Right renal pelvis (tissue), 4 donors: Measurements from ENCODE around the gene RELA. TPM values are rescaled to one million over a fixed set of nuclear protein-coding genes. Genes with fewer than 3 reads are reported as not detected.
"Not testable (repeated sequence)": the region's sequence is repeated elsewhere in the genome, so short reads cannot be mapped to it uniquely, and the experiment has no call there.

Experiments used
- DNase-seq, 4 donors: peaks; one replicate each; pipeline ENCODE4 v3.0.0-alpha.2; 2013; ENCODE audit warnings: low read depth in 4 of 4, low spot score in 3 of 4, missing footprints in 1 of 4
- polyA plus RNA-seq, 4 donors: library from polyadenylated mRNA; unstranded; fragments of 120-200 nt; gene quantifications; one replicate each; pipeline ENCODE4 v1.2.1, GENCODE V29; 2013; ENCODE audit not compliant: insufficient read length in 4 of 4

RELA gene
- polyA plus RNA-seq, result 10 to 100 TPM; 50.3 to 59.1 (median 54.5) TPM

DNA sequence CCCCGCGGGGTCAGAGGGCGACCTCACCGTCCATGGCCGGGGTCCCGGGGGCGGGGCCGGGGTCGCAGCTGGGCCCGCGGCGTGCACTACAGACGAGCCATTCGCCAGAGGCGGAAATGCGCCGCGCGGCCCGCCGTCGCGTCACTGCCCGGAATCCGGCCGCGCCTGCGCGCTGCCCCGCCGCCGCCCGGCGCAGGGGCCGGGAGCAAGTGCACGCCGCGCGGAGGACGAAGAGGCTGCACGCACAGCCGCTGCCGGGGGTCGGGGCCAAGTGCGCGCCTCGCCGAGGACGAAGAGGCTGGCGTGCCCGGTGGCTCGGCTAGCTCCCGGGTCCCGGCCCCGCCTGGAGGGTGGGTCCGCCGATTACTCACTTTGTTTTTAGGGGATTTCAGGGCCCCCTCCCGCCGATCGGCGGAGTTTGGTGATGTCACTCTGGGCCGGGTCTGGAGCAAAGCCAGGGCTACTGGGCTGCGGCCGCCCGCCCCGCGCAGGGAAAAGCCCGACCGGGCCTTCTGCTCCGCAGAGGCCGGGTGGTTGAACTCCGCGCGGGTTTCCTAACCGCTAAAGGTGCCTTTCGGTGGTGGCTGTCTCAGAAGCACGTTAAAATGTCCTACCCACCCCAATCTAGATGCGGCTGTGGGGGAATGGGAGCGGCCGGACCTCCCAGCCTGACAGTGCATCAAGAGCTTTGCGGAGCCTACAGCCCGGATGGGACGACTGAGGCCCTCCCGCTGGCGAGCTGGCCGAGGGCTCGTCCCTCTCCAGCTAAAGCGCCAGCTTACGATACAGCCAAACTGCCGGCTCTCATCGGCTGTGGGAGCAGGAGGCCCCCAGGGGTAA lies at the start of gene RELA:
Gene RELA, minus strand, starts transcription at position 118 of the 840 bp plus-strand sequence. Its CDS starts 84 bp downstream, at position 34.
- DNase-seq, result peak; percentile 83 to 84 (median 84)

DNA sequence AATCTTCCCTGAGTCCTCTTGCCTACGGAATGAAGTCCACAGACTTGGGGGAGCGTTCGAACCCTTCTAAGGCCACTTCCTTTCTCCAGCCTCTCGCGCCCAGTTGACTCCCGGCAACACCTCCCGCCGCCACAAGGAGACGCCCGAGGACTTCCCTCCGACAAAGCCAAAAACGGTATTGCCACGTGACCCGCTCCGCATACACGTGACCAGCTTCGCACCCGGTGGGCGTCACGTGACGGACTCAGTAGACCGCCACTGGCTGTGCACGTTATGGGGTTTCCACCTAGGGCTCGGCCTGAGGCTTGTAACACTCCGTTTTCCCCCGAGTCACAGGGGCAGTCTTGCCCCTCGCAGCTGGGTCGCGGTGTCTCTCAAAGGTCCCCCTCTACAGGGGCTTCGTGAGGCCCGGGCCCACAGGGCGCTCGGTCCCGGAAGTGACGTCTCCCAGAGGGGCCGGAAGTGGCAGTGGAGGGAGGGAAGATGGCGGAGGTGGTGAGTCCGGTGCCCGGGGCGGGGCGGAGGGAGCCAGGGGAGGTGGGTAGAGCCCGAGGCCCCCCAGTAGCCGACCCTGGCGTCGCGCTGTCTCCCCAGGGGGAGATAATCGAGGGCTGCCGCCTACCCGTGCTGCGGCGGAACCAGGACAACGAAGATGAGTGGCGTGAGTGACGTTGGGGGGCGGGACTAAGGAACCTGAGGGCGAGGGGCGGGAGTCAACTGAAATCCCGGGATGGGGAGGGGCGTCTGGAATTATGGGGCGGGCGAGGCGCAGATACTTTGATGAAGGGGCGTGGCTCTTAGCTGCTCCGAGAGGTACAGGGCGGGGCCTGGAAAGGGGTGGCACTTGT lies 49.3 kb upstream of the RELA start, which contains the start of gene KAT5:
Gene KAT5, plus strand, starts transcription at position 468 of the 848 bp plus-strand sequence. Its CDS starts 16 bp downstream, at position 484.
- DNase-seq, result peak; percentile 96 to 99 (median 97)

DNA sequence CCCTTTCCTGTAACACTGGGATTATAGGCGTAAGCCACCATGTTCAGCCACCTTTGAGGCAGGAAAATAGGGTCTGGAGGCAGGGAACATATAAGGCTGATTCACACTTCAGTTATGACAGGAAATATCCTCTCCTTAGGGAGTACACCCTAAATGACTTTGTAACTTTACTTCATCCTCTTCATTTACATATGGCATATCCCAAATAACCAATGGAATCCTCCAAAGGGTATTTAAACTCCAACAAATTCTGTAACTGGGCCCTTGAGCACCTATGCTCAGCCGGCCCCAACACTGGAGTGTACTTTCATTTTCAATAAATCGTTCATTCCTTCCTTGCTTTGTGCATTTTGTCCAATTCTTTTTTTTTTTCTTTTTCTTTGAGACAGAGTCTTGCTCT lies 47.7 kb upstream of the RELA start:
- no peak for DNase-seq

DNA sequence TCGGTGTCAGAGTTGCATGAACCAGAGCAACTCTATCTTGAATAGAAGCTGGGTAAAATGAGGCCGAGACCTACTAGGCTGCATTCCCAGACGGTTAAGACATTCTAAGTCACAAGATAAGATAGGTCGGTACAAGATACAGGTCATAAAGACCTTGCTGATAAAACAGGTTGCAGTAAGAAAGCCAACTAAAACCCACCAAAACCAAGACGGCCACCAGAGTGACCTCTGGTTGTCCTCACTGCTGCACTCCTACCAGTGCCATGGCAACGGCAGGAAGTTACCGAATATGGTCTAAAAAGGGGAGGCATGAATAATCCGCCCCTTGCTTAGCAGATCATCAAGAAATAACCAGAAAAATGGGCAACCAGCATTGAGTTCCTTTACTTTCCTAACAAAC lies 46.9 kb upstream of the RELA start:
- DNase-seq, result no peak

DNA sequence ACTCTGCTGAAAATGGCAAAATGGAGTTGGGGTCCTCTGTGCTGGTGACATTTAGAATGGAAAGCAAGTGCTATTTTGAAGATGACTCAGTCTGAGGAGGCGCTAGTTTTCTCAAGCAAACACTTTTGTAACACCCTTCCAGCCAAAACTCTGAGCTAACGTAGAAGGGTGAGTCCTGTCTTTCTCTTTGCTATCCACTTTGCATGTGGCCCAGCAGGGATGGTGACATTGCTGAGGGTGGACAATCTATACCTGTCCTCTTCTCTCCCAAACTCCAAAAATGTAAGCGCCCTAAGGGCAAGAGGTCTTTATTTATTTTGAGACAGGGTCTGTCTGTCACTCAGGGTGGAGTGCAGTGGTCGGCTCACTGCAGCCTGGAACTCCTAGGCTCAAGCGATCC lies 45.7 kb upstream of the RELA start:
- DNase-seq, result no peak

DNA sequence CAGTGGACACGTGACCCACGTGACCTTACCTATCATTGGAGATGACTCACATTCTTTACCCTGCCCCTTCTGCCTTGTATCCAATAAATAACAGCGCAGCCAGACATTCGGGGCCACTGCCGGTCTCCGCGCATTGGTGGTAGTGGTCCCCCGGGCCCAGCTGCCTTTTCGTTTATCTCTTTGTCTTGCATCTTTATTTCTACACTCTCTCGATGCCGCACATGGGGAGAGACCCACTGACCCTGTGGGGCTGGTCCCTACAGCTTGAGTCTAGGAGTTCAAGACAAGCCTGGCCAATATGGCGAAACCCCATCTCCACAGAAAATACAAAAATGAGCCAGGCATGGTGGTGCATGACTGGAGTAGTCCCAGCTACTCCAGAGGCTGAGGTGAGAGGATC lies 44.3 kb upstream of the RELA start:
- not testable (repeated sequence) for DNase-seq

DNA sequence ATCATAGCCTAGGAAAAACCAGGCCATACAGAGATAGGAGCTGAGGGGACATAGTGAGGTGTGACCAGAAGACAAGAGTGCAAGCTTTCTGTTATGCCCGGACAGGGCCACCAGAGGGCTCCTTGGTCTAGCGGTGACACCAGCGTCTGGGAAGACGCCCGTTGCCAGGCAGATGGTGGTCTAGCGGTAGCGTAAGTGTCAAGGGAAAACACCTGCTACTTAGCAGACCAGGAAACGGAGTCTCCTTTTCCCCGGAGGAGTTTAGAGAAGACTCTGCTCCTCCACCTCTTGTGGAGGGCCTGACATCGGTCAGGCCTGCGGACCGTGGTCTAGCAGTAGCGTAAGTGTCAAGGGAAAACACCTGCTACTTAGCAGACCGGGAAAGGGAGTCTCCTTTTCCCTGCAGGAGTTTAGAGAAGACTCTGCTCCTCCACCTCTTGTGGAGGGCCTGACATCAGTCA lies 43.6 kb upstream of the RELA start:
- DNase-seq, result peak in 1 of 4 donors; percentile 21

DNA sequence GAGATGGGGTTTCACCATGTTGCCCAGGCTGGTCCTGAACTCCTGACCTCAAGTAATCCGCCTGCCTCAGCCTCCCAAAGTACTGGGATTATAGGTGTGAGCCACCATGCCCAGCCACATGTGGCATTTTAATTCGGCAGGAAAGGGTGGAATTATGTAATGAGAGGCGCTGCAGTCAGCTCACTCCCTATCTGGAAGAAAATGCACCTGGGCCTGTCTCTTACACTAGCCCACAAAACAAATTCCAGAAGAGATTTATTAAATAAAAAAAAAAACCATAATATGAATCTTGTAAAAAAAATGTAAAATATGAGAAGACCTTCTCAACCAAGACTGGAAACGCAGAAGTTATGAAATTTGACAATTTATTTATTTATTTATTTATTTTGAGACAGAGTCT lies 41.1 kb upstream of the RELA start:
- DNase-seq, result no peak

DNA sequence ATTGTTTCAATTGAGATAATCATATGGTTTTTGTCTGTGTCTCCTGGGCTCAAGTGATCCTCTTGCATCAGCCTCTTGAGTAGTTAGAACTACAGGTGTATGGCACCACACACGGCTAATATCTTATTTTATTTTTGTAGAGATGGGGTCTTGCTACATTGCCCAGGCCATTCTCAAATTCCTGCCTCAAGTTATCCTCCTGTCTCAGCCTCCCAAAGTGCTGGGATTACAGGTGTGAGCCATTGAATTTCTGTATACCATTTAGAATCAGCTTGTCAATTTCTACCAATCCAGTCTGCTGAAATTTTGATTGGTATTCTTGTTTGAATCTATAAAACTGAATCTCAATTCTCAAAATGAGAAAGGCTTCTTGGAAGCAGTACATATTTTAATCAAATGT lies 39.0 kb upstream of the RELA start:
- no peak for DNase-seq

DNA sequence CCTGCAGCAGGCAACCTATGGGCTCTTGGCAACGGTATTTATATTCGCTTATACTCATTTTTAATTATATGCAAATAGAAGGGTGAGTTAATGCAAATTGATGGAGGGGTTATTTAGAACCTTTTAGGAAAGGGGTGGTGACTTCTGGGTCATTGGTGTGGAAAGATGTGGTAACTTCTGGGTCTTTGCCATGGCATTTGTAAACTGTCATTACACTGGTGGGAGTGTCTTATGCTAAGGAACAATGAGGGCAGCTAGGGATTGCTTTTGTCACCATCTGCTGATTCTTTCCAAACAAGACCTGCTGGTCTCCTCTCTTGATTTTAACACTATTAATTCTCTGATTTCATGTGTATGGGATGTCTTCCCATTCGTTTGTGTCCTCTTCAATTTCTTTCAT lies 37.7 kb upstream of the RELA start:
- DNase-seq, result no peak

DNA sequence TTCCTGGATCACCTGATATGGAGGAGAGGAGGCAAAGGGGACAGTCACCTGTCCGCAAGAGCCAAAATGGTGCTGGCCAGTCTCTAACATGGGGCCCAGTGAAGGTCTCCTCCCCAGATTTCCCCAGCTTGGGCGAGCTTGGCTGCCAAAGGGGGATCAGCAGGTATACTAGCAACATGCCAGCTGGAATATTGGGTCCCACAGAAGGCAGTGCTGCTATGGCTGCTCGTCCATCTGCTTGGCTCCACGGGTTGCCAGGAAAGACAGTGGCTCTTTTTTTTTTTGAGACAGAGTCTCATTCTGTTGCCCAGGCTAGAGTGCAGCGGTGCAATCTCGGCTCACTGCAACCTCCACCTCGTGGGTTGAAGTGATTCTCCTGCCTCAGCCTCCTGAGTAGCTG lies 36.6 kb upstream of the RELA start:
- DNase-seq, result no peak

DNA sequence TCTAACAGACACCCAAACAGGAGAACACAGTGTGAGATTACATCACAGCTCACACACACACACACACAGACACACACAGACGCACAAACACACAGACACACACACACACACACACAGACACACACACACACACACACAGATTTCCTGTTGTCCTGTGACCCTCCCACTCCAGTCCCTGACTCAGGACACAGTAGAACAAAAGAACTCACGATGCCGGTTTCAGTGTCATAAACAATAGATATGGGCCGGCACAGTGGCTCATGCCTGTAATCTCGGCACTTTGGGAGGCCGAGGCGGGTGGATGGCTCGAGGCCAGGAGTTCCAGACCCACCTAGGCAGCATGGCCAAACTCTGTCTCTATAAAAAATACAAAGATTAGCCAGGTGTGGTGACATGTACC lies 35.5 kb upstream of the RELA start:
- no peak for DNase-seq

DNA sequence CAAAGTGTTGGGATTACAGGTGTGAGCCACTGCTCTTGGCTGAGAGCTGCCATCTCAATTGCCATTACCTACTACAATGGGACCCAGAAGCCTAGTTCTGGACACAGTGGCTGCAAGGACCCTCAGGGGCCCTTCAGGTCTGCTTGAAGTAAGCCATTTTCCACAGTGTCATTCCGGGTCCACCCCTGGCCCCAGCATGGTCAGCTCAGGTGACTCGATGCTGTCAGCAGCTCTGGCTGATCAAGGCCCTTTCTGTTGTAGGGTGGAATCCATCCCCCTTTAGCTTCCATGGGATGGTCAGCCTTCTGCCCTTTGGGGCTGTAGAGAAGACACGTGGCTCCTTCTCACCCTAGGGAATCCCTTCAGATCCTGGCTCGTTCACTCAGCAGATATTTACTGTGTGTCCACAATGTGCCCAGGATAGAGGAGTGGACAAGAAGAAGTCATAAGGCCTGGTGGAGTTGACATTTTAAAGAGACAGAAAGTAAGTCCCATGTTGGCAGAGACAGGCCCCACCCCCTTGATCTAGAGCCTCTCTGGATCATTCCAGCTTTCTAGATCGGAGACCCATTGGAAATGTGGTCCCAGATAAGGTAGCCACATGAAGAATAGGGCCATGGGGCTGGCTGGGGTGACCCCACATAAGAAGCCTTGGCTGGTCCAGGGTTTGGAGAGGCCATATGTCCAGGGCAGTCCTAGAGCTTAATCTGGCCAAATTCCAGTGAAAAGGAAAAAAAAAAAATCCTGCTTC lies 34.3 kb upstream of the RELA start:
- no peak for DNase-seq

DNA sequence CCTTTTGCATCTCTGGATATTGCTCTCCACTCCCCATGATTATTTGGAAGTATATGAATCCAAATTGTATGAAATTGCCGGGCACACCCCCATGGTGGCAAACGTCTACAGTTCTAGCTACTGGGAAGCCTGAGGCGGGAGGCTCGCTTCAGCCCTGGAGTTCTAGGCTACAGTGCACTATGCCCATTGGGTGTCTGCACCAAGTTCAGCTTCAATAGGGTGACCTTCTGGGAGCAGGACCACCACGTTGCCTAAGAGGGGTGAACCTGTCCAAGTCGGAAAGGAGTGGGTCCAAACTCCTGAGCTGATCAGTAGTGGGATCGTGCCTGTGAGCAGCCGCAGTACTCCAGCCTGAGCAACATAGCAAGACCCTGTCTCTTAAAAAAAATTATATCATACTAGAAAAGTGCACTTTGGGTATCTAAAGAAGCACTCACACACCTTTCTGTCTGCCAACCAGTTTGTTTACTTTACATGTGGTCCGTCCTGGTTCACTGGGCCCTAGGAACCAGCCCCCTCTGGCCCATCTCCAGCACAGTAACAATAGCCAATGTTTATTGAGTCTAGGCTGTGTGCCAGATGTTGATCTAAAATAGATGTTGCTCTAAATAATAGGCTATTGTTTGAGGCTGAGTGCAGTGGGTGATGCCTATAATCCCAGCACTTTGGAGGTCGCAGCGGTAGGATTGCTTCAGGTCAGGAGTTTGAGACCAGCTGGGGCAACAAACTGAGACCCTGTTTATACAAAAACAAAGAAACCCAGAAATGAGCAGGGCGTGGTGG lies 32.9 kb upstream of the RELA start:
- peak in 2 of 4 donors; percentile 12 to 18 for DNase-seq

DNA sequence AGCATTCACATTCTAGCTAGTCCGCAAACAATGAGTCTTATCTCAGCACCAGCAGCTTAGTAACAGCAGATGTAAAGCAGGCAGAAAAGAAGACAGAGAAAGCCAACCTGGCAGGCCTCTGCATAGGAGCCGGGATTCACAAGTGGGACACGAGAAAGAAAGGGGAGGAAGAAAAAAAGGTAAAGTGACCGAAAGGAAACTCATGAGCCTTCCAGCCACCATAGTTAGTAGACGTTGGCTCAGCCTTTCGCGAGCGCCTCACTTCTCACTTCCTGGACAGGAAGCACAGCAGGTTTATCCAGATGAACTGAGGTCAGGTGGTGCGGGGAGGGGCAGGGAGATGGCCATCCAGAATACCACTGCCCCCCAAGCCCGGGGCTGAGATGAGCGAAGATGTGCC lies 29.7 kb upstream of the RELA start:
- no peak for DNase-seq

DNA sequence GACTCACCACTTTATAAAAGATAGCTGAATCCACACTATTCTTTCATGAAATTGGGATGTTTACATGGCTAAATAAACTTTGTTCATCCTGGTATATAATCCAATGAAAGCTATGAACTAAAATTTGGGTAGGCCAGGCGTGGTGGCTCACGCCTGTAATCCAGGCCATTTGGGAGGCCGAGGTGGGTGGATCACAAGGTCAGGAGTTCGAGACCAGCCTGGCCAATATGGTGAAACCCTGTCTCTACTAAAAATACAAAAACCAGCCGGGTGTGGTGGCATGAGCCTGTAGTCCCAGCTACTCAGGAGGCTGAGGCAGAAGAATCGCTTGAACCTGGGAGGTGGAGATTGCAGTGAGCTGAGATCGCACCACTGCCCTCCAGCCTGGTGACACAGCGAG lies 29.1 kb upstream of the RELA start:
- not testable (repeated sequence) for DNase-seq

DNA sequence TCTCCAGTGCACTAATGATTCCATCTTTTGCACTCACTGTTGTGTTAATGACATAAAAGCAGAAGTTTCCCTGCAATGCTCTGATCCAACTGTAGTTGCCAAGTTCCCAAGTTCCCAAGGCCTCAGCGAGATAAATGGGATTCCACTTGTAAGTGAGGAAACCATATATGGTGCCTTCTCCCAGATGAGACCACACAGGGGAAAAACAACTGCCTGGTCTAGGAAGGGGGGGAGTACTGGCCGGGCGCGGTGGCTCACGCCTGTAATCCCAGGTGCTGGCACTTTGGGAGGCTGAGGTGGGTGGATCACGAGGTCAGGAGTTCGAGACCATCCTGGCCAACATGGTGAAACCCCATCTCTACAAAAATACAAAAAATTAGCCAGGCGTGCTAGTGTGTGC lies 23.3 kb upstream of the RELA start:
- DNase-seq, result no peak

DNA sequence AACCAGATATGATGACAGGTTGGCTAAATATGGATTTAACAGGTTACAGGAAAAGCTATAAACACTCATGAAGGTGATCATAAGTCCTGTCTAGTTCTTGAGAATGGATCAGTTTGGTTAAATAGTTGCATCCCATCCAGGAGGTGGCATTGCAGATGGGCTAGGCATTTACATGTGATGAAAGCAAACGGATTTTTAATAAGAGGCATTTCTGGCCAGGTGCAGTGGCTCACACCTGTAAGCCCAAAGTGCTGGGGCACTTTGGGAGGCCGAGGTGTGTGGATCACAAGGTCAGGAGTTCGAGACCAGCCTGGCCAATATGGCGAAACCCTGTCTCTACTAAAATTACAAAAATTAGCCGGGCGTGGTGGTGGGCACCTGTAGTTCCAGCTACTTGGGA lies 20.8 kb upstream of the RELA start:
- not testable (repeated sequence) for DNase-seq

DNA sequence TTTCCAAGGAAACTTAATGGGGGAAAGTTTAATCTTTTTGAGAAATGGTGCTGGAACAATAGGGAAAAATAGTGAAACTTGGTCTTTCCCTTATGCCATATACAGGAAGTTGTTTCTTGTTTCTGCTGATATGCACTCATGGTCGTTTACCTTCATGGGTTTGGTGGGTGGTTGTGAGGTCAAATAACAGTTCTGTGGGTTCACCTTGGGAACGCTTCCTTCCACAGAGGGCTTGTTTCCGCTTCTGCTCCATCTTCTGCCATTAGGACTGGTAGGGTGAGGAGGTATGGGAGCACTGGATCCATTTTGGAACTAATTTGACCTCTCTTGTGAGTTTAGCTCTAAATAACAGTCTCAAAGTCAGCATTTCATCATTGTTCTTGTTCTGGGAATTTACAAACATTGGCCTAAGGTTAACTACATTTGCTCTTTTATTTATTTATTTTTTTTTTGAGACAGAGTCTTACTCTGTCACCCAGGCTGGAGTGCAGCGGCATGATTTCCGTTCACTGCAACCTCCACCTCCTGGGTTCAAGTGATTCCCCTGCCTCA lies 17.6 kb upstream of the RELA start:
- DNase-seq, result no peak

DNA sequence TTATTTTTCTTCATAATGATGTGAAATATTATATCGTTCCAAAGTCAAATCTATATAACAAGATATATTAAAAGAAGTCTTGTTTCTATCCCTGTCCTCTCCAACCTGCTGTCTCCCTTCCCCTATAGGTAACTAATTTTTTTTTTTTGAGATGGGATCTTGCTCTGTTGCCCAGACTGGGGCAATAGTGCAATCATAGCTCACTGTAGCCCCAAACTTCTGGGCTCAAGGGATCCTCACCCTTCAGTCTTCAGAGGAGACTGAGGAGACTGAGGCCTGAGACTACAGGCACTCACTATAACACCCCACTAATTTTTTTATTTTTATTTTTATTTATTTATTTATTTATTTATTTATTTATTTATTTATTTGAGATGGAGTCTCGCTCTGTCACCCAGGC lies 10.3 kb upstream of the RELA start:
- no peak for DNase-seq
